Stimulated activated CD4-positive, alpha-beta T cell treated with anti-CD3 and anti-CD28 coated beads, Interleukin-2, amount 100 ng/mL, for 24 hours (primary cell): ENCODE measurements around the gene TMEM168.
"Not testable (repeated sequence)": the region's sequence is repeated elsewhere in the genome, so short reads cannot be mapped to it uniquely, and the experiment has no call there.

ENCODE experiments used
- DNase-seq, 2 donors: peaks; one replicate each; pipeline ENCODE4 v3.0.0-alpha.2; 2020

TMEM168 gene, protein sequence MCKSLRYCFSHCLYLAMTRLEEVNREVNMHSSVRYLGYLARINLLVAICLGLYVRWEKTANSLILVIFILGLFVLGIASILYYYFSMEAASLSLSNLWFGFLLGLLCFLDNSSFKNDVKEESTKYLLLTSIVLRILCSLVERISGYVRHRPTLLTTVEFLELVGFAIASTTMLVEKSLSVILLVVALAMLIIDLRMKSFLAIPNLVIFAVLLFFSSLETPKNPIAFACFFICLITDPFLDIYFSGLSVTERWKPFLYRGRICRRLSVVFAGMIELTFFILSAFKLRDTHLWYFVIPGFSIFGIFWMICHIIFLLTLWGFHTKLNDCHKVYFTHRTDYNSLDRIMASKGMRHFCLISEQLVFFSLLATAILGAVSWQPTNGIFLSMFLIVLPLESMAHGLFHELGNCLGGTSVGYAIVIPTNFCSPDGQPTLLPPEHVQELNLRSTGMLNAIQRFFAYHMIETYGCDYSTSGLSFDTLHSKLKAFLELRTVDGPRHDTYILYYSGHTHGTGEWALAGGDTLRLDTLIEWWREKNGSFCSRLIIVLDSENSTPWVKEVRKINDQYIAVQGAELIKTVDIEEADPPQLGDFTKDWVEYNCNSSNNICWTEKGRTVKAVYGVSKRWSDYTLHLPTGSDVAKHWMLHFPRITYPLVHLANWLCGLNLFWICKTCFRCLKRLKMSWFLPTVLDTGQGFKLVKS

DNA sequence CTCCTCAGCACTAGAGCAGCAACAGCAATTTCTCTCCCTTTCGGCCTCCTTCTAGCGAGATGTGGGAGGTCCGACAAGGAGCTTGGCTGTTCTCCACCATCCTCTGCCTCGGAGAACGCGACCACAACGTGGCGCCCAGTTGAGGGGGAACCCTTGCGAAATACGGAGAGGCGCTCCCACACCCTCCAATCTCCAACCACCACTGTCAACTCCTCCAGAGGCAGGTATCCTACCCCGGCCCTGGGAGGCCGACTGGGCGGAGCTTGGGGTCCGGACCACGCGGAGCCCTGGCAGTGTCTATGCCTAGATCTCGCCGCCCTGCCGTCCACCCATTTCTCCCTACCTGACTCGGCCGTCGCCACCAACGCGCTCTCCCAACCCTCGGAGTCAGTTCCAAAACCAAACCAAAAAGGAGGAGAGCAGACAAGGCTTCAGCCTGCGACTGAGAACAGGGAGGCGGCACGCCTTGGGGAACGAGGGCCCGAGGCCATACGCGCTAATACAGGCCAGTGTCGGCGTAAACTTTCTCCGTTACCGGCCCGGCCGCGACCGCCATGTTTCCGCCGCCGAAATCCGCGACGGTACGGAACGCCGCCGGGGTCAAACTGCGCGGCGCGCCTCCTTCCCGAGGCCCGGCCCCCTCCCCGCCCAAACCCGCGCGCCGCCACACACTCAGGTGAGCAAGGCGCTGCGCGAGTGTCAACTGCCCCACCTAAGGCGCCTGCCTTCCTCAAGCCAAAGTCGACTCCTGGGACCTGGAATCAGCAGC is at the start of gene TMEM168:
Gene TMEM168 (minus strand): TSS at position 577 of the 769 bp plus-strand sequence. CDS start 5,568 bp downstream, outside the sequence.
- peak; percentile 89 to 91 for DNase-seq

DNA sequence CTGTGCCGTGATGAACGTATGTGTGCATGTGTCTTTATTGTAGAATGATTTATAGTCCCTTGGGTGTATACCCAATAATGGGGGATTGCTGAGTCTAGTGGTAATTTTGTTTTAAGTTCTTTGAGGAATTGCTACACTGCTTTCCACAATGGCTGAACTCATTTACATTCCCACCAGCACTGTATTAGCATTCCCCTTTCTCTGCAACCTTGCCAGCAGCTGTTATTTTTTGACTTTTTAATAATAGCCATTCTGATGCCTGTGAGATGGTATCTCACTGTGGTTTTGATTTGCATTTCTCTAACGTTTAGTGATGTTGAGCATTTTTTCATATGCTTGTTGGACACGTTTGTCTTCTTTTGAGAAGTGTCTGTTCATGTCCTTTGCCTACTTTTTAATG is 45.7 kb upstream of the TMEM168 start:
- not testable (repeated sequence) for DNase-seq

DNA sequence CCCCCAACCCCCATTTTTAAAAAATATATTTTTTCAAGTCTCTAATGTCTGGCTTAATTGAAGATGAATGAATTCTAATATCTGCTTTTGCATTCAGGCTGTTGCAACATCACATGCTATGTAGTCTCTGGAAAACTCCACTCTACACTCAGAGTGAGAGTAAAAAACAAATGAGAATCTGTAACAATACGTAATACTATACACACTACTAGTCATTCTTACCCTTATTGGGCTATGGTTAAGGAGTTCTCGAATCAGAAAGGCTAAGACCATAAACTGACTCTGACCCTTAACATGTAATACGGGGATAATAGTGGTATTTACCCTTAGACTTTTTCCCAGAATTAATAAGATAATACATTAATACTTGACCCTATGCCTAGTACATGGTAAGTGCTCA is 42.9 kb upstream of the TMEM168 start:
- no peak for DNase-seq

DNA sequence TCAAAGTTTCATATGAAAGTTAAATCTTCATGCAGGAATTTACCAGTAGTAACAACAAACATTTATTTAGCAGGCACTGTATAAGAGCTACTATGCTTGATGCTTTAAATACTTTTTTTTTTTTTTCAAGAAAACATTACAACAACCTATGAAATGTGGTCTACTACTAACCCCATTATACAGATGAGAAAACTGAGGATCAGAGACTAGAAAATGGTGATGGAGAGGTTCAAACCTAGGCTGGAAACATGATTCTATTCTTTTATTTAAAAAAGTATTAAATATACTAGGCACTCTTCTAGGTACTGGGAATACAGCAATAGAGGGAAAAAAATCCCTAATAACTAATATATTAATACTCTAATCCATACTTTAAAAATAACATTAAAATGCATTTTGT is 40.6 kb upstream of the TMEM168 start:
- no peak for DNase-seq

DNA sequence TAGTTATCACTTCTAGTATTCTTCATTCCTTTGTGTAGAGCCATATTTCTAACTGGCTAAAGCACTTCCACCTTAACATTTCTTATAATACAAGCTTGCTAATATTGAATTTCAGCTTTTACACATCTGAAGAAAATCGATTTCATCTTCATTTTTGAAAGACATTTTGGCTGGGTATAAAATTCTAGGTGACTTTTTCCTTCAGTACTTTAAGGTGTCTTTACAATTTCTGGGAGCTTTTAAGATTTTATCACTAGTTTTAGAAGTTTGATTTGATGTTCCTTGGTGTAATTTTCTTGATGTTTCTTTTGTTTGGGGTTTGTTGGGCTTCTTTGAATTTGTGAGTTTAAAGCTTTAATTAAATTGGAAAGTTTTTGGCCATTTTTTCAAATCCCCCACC is 38.5 kb upstream of the TMEM168 start:
- DNase-seq, result no peak

DNA sequence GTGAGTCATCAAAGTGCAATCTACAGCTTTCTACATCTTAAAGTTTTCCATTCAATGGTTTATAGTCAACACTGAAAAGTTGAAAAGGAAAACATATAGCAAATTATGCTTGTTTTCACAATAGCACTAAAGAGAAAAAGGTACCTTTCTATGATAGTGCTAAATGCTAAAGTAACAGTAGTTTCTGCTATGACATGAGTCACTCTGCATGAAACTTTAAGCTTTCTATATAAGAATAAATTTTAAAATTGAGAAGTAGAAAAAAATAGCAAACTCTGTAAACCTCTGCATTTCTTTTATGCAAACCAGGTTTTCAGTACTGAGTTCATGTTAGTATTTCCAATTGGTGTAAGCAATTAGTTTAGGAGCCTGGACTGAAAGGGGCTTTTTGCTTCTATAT is 31.2 kb upstream of the TMEM168 start:
- DNase-seq, result no peak

DNA sequence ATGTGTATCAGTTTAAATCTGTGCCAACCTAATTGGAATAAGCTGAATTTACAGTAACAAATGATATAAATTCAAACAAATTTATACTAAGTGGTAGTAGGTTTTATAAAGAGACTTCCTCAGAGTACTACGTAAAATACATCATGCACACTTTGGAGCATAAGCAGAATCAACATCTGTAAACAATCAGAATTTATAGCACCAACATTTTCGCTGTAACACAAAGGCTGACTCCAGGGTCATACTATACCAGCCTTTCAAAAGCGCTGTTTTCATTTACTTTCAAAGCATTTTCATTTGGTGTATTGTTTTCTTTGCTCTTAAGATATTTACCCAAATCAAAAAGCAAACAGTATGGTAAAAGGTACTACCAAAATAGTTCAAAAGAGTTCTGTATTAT is 29.3 kb upstream of the TMEM168 start:
- no peak for DNase-seq

DNA sequence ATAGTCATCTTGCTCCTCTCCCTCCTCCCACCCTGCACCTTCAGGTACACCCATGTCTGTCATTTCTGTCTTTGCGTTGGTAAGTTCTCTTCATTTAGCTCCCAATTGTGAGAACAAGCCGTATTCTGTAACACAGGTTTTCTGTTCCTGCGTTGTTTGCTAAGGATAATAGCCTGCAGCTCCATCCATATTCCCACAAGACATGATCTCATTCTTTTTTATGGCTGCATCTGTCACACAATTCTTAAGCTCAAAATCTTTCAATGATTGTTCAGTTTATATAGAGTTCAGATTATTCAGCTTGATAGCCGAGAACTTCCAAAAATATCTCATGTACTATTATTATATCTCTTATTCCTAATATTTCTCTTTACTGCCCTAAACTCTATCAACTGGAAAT is 16.0 kb upstream of the TMEM168 start:
- DNase-seq, result no peak

DNA sequence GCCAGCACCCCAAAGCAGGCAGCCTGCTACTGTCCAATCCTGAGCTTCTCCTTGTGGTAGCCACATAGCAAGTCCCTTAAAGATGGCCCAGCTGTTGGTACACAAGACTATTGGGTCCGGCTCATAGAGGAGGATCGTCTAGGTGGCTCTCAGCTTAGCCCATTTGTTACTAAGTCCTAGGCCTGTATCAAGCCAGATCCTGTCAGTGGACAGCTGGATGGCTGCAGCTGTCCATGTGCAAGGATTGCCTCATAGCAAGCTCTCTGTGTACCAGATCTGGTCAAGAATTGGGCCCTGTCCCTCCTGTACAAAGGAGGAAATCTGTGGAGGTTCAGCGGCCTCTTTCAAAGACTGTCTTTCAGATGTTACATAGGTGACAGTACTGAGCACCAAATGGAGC is 12.2 kb upstream of the TMEM168 start:
- no peak for DNase-seq

DNA sequence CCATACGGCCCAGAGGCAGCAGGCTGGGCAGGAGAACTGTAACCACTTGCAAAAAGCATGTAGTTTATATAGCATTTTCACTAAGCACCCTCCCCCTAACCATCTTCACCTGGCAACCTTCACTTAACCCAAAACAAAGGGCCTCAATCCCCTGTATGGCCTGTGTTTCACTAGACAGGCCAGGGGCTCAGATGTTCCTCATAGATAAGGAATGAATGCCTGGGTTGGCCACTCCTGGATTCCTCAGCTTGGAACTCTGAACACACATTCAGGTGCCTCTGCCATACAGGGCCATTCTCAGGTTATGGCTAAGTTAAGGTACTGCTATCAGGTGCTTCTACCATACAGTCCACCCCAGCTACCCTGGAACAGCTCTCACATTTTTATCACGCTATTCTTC is 10.3 kb upstream of the TMEM168 start:
- DNase-seq, result no peak

DNA sequence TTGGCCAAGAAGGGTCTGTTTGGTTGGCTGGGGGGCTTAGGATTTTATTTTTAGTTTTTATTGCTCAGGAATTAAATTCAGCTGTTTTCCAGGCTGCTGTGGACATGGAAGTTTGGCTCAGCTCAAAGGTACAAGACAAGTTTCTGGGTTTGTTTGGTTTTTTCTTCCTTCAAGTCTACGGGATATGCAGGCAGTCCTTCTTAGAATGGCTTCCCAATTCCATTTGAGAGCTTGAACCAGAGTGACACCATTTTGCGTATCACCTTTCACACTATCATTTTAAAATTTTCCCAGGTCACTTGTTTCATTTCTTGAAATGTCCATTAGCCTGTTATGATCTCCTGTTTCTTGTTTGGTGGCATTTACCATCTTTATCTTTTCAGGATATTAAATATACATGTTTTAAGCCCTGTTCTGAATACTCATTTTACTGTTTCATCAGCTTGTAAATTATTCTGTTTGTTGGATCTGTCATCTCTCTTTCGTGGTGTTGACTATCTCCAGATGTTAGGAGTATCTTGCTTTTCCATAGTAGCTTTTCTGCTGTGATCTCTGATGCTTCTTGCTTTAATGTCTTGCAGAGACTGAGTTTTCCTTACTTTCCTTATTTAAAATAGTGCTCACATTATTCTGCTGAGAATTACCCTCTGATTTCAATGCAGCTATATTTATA is 9.4 kb upstream of the TMEM168 start:
- no peak for DNase-seq

DNA sequence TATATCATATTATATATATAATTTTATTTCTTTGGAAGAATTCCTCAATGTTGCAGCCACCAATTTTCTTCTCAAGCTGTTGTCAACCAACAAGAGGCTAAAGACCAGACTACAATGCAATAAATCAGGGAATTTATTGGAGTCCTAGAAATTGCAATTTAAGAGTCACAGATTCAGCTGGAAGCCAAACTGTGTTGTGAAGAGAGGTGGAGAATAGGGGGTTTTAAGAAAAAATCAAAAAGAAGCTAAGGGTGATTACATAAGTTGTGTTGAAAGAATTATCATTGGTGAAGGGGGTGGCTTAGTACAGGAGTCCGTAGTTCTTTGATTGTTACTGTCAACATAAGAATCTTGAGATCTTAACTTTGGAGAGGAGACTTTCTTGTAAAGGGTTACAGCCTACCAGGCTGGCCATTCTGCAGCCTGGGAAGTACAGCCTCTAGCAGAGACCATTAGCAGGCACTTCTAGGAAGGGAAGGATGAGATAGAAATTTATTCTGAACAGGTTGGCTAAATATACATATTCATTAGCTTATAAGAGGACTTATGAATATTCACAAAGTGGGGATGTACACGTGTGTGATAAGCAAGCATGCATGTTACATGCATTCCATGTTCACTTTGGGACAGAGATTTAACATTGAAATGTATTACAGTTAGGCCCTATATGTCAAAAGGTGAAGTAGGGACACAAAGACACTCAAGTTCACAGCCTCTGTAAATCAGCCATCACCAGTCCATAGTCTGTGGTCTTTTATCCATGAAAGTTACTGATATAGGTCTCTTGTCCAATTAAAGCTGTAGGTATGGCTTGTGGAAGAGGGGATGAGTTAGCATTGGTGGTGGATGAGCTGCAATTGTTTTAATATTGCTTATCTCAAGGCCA is 8.3 kb upstream of the TMEM168 start:
- DNase-seq, result no peak

DNA sequence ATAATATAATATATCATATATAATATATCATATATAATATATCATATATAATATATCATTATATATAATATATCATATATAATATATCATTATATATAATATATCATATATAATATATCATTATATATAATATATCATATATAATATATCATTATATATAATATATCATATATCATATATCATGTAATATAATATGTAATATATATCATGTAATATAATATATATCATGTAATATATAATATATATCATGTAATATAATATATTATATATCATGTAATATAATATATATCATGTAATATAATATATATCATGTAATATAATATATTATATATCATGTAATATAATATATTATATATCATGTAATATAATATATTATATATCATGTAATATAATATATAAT is 6.4 kb upstream of the TMEM168 start:
- DNase-seq, result not testable (repeated sequence)

DNA sequence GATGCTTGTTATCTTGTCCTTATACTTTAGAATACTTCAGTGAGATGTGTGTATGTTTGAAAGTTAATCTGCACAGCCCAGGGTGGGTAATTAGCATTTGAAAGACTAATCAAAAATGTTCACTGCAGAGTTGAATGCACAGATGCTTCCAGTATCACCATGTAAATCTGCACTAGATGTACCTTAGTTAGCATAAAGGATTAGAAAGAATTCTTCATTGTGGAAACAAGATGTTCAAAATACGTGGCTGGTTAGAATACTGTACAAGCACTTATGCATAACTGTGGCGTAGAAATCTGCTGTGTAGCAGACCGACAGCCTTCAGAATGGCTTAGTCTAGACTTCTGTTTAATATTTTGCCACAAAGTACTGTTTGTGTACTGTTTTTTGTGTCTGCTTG is 2.2 kb upstream of the TMEM168 start:
- no peak for DNase-seq

DNA sequence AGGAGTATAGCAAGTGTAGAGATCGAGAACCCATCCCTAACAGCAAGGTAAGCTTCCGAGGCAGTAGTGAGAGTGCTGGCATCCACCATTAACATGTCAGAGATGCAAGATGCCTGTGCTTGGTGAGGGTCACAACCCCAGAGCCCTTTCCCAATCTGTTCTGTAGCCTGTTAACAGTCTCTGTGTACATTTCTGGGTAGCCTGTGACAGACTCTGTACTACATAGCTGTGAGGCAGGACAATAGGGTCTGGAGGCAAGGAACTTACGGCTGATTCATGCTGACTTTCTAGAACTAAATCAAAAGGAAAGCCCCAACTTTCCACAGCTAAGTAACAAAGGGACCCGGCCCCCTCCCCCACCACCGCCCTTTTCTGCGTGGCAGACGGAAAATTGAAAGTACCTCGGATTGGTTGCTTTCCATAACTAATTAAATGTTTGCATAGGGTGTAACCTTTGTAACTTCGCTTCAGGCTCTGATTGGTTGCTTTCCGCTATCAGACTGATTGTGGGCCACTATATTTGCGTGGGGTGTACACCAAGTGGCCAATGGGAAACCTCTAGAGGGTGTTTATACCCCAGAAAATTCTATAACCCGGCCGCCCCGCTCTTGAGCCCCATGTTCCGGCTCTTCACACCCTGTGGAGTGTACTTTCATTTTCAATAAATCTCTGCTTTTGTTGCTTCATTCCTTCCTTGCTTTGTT is 1.4 kb upstream of the TMEM168 start:
- DNase-seq, result no peak

DNA sequence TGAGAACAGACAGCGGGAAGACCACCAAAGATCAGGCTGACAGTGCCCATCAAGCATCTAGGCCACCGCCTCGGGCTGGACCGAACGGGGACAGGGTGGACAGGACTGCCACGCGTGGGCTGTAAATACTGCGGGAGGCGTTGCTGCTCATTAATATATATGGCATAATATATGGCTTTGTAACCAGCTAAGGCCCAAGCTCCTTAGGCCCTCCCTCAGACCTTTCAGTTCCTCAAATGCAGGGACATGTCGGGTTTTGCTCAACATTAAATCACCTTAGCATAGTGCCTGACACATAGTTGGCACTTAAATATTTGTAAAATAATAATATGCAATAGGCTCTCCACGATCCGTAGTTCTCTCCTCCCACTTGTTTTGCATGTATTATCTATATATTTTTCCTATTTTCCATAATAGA is 402 bp upstream of the TMEM168 start:
- no peak for DNase-seq

DNA sequence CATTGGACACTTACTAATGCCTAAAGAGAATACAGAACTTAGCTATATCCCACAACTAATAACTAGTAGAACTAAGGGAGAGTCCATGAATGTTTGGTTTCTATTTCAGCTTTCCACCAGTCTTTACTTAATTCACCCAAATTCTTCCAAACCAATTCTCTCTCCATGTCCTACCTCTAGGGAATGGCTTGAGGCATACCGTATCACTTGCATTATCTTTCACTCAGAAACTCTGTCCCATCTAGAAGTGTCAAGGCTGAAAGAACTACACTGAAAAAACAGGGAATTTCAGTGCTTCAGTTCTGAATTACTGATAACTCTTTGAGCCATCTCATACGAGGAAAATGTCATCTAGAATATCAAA is 758 bp downstream of the TMEM168 start:
- no peak for DNase-seq

DNA sequence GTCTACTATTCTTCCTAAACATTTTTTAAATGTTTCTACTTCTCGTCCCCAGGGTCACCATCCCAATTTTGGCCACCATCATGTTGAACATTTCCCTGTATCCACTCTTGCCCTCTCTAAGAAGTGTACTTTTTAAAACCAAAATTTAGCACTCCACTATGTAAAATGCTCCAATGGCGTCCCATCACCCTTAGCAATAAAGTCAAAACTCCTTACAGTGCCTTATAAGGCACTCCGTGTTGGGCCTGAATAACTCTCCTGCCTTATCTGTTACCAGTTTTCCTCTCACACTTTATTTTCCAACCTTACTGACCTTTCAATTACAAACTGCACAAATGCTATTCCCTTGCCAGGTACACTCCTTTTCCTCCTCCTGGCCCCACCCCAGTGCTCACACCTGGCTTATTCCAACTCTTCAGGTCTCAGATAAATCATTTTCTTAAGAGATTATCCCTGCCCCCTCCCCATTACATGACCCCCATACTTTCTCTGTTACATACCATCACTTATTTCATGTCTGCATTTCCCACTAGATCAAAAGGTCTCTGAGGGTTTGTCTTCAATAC is 1.3 kb downstream of the TMEM168 start:
- DNase-seq, result no peak

DNA sequence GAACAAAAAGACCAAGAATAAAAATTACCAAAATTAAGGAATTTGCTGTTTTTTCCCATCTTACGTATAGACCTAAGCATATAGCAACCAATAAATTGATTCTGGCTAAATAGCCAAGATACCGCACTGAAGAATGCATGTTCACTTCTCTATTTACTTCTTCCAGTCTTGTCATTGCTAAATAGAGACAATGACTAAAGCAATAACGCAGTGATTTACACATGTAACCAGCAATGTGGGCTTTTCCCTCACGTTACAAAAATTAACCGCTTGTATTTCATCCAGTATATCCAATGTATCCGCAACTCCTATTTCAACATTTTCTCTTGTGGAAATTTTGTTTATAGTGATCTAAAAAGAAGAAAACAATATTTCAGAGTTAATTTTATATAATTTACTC is 5.6 kb downstream of the TMEM168 start:
- no peak for DNase-seq

DNA sequence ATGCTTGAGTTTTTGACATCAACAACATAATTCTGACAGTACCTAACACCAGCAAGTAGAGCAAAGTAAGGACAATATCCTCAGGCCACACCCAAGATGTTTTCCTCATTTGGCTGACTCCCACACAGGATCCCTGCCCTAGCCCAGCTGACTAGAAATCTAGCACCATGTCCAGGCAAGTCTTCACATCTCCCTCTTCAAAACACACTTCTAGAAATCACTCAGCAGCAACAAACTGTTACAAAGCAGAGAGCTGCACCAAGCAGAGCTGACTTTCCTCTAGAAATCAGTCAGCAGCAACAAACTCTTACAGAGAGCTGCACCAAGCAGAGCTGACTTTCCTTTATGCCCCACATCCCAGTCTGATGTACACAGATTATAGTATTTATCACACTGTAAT is 7.7 kb downstream of the TMEM168 start:
- DNase-seq, result no peak

DNA sequence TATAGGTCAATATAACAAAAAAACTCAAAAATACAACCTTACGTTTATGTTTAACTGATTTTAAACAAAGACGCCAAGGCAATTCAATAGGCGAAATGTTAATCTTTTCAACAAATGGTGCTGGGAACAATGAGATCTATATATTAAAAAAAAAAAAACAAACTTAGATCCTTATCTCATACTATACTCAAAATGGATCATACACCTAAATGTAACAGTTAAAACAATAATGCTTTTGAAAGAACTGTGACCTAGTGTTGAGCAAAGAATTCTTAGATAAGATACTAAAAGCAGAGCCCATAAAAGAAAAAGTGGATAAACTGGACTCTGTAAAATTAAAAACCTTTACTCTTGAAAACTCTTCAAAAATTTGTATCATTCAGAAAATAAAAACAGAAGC is 8.6 kb downstream of the TMEM168 start:
- DNase-seq, result no peak
